Central memory CD4-positive, alpha-beta T cell (primary cell): ENCODE data around the gene CLSTN1.
"Not testable (repeated sequence)": the region's sequence is repeated elsewhere in the genome, so short reads cannot be mapped to it uniquely, and the experiment has no call there.

Source experiments
- DNase-seq: peaks from one replicate; pipeline ENCODE4 v3.0.0; 2022

CLSTN1 gene

GRCh38 chr1:9728451-9729295 lies 95.1 kb downstream of the CLSTN1 start:
- peak; percentile 74 for DNase-seq

GRCh38 chr1:9726905-9727595 lies 96.7 kb downstream of the CLSTN1 start:
- no peak for DNase-seq

- no peak for DNase-seq
Observed at GRCh38 chr1:9726406-9726805, 97.4 kb downstream of the CLSTN1 start.

- peak; percentile 61 for DNase-seq
Observed at GRCh38 chr1:9724706-9725476, 98.9 kb downstream of the CLSTN1 start.

- DNase-seq, result no peak
Observed at GRCh38 chr1:9723926-9724325, 99.8 kb downstream of the CLSTN1 start.

- no peak for DNase-seq
Observed at GRCh38 chr1:9723068-9723805, 100.5 kb downstream of the CLSTN1 start.

- no peak for DNase-seq
Observed at GRCh38 chr1:9722378-9722749, 101.4 kb downstream of the CLSTN1 start.

- DNase-seq, result peak; percentile 72
Observed at GRCh38 chr1:9721606-9722377, 102.0 kb downstream of the CLSTN1 start.

- DNase-seq, result no peak
Observed at GRCh38 chr1:9720785-9721605, 102.8 kb downstream of the CLSTN1 start.

- no peak for DNase-seq
Observed at GRCh38 chr1:9719978-9720722, 103.6 kb downstream of the CLSTN1 start.

- DNase-seq, result no peak
Observed at GRCh38 chr1:9718006-9718680, 105.6 kb downstream of the CLSTN1 start.

GRCh38 chr1:9717193-9718005 lies 106.4 kb downstream of the CLSTN1 start:
- peak; percentile 91 for DNase-seq

GRCh38 chr1:9716404-9717192 lies 107.2 kb downstream of the CLSTN1 start:
- DNase-seq, result no peak

GRCh38 chr1:9715536-9716226 lies 108.1 kb downstream of the CLSTN1 start:
- peak; percentile 76 for DNase-seq

- DNase-seq, result peak; percentile 53
Observed at GRCh38 chr1:9714257-9714718, 109.5 kb downstream of the CLSTN1 start.

- not testable (repeated sequence) for DNase-seq
Observed at GRCh38 chr1:9712767-9713166, 111.0 kb downstream of the CLSTN1 start.

GRCh38 chr1:9711466-9712020 lies 112.2 kb downstream of the CLSTN1 start:
- DNase-seq, result peak; percentile 38
